PC-3 (cell line): ENCODE measurements around the gene SRP68.

Experiments used
- EZH2 ChIP-seq: fragments of 300-600 bp; sonication (generic); IDR thresholded peaks from one replicate; pipeline ENCODE4 v1.6.1; 2017; ENCODE audit warnings: antibody characterized with exemption, mild to moderate bottlenecking, low read length; ENCODE audit not compliant: unreplicated experiment
- EZH2phosphoT487 ChIP-seq: fragments of 300-600 bp; sonication (generic); IDR thresholded peaks from 2 replicates; pipeline ENCODE4 v1.6.1; 2018; ENCODE audit warnings: mild to moderate bottlenecking, antibody characterized with exemption, low read length, borderline replicate concordance
- TF ChIP-seq, protein P1 (sequence below): fragments of 300-600 bp; sonication (generic); conservative IDR thresholded peaks from 2 replicates; pipeline ENCODE4 v1.5.1; 2017; ENCODE audit warnings: antibody characterized with exemption, low read depth, mild to moderate bottlenecking, low read length

DNA sequence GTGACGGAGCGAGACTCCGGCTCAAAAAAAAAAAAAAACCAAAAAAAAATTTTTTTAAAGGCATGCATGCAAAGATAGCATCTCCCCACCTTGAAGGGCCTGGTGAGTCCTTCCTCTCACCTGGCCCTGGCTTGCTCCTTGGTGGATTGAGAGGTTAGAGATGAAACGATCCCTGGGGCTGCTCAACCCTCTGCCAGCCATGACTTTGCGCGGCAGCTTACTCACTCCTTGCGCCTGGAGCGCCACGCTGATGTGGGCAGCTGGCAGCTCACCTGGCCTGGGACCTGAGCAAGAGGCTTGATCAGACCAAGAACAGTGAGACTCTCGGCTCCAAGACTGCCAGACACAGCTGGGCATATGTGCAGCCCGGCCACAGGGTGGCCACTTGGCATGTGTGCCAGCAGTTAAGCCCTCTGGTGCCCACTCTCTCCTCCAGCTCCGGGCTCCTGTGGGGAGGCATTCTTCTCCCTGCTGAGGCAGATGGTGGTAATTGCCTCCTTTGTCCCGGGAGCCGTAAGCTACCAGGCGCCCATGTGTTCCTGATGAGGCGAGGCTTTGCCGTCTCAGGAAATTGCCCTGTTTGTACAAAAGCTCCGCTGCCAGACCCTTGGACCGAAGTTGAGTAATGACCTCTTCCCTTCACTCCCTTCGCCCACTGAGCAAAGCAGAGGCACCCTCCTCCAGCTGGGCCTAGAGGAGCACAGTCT, 40.1 kb downstream of the SRP68 start:
- TF ChIP-seq, protein P1, sequence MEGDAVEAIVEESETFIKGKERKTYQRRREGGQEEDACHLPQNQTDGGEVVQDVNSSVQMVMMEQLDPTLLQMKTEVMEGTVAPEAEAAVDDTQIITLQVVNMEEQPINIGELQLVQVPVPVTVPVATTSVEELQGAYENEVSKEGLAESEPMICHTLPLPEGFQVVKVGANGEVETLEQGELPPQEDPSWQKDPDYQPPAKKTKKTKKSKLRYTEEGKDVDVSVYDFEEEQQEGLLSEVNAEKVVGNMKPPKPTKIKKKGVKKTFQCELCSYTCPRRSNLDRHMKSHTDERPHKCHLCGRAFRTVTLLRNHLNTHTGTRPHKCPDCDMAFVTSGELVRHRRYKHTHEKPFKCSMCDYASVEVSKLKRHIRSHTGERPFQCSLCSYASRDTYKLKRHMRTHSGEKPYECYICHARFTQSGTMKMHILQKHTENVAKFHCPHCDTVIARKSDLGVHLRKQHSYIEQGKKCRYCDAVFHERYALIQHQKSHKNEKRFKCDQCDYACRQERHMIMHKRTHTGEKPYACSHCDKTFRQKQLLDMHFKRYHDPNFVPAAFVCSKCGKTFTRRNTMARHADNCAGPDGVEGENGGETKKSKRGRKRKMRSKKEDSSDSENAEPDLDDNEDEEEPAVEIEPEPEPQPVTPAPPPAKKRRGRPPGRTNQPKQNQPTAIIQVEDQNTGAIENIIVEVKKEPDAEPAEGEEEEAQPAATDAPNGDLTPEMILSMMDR = peak; percentile 45
- TF ChIP-seq EZH2 (no peak), EZH2phosphoT487 (no peak)
